ENCODE results near the gene PUM2.

The PUM2 gene

DNA sequence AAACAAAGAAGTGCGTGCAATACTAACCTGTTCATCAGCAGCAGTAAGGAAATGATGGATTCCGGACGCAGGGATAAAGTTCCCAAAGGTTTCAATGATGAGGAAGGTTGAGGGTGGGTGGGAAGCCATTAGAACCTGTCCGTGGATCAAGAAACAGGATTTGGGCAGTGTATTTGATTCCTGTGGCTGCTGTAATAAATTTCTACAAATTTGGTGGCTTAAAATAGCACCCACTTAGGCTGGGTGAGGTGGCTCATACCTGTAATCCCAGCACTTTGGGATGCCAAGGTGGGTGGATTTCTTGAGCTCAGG is 120.6 kb downstream of the PUM2 start:
- no peak for DNase-seq

DNA sequence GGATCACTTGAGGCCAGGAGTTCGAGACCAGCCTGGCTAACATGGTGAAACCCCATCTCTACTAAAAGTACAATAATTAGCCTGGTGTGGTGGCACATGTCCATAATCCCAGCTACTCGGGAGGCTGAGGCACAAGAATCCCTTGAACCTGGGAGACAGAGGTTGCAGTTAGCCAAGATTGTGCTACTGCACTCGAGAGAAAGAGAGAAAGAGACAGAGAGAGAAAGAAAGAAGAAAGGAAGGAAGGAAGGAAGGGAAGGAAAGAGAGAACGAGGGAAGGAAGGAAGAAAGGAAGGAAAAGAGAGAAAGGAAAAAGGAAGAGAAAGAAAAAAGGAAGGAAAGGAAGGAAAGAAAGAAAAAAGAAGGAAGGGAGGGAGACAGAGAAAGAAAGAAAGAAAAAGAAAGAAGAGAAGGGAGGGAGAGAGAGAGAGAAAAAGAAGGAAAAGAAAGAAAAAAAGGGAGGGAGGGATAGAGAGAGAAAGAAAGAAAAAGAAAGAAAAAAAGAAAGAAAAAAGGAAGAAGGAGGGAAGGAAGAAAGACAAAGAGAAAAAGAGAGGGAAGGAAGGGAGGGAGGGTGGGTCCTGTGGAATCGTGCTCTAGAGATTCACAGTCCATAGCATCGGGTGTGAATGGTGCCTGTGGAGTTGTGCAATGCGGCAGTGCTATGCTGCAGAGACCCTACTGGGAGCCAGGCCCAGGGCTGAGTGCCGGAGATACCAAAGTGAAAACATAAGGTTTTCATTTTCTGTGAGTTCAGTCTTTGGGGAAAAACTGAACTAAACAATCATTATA is 121.1 kb downstream of the PUM2 start:
- no peak for DNase-seq

DNA sequence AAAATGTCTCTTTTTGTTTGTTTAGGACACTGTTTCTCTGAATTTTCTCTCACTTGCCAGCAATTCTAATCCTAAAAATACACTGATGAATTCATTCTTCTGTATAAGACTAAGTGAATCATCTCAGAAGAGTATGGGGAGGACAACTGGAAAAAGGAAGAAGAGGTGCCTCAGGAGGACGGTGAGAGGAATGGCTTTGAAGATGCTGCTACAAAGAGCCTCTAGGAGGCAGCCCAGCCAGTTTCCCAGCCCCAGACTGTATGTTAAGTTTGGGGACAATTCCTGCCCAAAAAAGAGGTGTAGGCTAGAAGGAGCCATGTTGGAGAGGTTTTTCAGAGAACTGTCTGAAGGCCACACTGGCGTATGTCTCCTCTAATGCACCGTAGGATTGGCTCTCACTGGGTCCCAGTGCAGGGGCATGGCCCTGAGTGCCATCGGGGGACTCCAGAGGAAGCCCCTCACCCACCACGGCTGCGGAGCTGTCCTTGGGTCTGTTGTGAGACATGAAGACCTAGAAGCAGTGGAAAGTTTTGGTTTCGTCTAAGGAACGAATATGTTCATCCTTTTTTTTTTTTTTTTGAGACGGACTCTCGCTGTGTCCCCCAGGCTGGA is 122.6 kb downstream of the PUM2 start:
- DNase-seq, result no peak

DNA sequence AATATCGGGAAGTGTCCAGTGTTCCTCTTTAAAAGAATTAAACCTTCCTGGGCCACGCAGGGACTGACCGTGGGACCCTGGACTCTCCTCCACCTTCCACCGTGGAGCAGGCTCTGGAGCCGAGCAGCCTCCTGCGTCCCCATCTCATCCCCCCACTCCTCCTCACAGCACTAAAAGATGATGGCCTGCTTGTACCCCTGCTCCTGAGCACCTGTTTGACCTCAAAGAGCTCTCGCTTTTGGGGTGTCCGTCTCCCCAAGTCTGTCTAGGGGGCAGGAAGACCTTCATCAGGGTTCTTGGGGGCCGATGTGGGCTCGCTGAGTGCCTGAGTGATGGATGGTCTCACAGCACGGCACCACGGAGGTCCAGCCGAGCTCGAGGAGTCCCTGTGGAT is 124.5 kb downstream of the PUM2 start:
- no peak for DNase-seq

DNA sequence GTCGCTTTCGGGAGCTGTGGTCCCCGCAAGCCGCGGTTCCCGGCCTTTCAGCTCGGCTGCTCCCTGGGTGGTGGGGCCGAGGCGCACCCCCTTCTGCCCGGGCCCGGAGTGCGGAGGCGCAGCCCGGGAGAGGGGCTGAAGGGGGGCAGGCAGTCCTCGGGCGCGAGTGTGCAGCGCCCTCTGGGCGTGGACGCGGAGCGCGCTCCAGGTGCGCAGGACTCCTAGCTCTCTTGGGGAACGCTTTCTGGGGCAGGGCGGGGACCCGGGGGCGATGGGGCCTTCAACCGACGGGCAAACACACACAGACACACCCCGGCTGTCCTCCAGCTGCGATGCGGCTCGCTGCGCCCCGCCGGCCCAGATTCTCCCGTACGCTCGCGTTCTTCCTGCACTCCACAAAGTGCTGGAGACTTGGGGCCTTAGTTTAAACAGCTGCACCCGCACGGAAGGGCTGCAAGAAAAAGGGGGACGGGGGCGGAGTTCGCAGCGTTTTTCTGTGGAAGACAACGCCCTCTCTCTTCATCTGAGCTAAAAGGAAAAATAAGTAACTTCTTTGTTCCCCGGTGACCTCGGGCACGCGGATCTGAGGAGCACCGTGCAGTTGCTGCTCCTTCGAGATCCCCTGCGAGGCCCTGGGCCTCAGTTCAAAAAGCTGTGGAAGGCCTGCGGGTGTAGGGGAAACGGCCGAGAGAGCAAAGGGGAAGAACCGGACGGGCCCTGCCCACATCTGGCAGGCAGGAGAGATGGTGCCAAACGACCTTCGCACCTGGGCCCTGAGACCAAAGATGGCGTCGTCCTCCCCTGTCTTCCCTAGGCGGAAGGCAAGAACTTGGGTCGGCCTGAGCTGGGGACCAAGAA is 125.1 kb downstream of the PUM2 start:
- DNase-seq, result peak in 2 of 5 donors; percentile 10 to 43

DNA sequence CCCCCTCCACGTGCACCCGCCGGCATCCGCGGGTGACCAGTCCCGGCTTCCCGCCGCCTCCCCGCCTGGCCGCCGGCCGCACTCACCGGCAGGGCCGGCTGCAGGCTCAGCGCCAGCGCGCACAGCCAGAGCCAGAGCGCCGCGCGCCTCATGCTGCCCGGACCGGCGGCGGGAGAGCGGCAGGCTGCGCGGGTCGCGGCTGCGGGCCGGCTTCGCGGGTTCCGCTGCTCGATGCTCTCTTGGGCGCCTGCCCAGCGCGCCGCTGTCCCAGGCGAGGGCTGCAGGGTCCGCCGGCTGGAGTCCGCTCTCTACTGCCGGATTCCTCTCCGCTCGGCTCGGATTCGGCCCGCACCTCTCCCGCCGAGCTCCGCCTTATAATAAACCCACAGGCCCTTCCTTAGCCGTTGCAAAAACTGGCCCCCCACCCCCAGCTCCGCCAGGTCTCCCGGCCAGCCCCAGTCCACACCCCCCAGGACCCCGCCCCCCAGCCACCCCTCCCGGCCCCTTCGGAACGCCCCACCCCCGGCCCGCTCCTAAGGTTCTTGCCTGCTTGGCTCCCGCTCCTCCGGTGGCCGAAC is 125.8 kb downstream of the PUM2 start, which contains the start of gene SDC1:
SDC1 (minus strand) TSS at position 415 of the 578 bp plus-strand sequence; CDS start at position 152, 263 bp downstream.
- no peak for DNase-seq

DNA sequence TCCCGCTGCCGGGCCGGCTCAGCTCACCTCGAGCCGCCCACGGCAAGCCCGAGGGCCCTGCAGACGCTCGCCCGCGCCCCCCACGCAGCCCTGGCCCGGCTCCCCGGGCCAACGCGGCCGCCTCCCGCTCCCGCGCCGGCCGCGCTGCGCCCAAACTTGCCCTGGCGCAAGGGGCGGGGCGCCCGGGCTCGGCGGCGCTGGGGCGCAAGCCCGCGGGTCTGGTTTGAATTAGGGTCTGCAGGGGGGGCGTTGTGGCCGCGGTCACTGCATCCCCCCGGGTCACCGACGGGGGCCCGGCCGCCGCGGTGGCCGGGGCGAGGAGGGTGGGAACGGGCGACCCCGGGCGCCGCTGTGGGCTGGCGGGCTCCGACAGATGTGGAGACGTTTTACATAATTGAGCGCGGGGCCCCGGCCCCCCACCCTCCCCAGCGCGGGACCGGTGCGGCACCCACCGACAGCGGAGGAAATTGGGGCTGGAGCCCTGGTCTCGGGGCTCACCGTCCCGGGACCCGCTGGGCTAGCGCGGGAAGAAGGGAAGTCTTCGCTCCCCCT is 126.4 kb downstream of the PUM2 start:
- DNase-seq, result no peak

DNA sequence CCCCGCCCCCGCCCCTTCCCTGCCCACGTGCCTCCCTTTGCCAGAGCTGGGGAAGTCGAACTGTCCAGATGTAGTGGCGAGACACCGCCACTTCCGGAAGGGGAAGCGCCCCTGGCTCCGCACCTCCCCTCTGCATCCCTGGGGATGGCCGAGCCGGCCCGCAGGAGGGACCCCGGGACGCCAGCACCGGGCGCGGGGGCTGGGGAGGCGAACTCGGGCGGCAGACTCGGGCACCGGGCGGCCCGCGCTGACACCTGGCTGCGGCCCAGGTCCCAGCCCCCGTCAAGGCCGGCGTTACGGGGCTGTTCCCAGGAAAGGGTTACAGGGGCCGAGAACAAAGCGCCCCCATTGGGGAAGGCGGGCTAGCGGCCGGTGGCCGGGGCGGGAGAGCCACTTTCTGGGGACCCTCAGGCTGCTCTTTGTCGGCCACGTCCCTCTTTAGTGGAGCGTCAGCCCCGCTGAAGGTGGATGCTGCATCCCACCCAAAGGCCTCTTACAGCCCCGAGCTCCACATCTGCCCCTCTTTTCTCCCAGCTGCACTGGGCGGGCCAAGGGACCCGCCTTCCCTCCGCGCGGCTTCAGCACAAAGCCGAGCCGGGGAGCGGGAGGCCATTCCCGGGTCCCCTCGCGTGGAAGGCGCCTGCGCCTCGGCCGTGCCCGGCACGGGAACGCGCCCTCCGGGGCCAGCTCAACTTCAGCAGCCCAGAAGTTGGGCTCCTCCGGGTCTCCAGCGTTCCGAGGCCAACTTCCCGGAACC is 127.1 kb downstream of the PUM2 start:
- no peak for DNase-seq

DNA sequence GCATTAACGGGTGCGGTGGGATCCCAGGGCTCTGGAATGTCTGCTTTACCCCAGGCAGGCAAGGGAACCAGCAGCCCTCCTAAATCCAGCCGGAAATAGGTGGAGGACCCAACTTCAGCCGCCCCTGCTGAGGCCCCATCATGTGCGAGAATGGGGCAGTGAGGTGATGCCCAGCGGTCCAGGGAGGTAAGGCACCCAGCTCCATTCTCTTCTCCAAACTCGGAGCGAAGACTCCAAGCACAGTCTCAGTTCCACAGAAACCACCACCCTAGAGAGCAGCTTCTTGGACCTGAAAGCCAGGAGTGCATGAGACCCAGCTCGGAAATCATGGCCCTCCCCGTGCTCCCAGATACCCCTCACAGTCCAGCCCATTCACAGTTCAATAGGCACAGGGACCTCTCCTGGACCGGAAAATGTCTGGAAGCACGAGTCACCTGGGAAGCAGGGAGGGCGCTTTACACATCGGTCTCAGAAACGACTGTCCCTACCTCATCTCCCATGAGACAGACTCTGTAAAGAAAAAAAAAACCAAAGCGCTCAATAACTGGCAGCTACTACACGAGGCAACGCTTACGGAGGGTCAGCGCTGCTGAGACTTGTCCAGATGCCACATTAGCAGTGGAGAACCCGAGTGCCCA is 127.8 kb downstream of the PUM2 start:
- DNase-seq, result no peak

DNA sequence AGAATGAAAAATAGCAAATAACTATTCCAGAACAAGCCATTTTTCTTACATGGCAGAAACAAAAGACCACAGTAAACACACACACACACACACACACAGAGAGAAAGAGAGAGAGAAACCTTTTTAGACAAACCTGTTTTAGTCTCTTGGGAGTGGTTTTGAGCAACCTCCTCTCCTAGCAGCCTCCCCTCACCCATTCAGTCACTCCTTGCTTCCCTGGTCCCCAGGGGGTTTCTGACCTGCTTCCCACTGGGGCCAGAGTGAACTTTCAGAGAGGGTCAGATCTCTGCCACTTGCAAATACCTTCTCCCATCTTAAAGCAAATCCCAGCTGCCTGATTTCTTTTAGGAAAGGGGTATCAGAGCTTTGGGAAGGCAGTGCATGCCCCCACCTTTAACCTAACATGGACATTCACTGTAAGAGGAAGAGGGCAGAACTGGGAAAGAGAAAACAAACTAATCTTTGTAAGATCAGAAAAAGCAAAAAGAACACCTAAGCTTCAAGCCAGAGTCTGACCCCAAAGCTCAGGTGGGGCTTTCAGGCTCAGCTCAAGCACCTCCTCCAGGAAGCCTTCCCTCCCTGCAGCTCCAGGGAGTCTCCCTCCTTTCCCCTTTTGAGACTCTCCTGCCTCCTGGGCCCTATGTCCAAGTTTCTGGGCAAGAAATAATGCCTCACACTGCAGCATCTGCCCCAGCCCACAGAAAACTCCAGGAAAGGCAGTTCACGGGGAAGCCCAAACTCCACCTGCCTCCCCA is 128.5 kb downstream of the PUM2 start:
- no peak for DNase-seq

DNA sequence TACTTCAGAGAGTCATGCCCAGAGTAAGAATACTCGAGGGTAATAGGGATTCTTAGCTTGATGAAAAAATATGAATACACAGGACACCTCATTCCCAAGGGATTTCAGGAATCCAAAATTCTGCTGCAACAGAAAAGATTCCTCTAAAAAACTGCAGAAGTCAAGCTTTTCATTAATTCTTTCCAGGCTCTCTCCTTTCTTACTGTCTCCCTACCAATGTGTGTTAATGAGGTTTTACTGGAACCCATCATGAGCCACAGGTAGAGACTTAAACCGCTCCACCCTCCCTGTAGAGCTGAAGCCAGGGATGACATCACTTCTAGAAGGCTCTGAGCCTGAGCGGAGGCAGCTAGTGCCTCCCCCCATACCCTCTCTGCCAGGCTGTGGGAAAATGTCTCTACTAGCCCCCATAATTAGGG is 129.1 kb downstream of the PUM2 start:
- DNase-seq, result no peak

DNA sequence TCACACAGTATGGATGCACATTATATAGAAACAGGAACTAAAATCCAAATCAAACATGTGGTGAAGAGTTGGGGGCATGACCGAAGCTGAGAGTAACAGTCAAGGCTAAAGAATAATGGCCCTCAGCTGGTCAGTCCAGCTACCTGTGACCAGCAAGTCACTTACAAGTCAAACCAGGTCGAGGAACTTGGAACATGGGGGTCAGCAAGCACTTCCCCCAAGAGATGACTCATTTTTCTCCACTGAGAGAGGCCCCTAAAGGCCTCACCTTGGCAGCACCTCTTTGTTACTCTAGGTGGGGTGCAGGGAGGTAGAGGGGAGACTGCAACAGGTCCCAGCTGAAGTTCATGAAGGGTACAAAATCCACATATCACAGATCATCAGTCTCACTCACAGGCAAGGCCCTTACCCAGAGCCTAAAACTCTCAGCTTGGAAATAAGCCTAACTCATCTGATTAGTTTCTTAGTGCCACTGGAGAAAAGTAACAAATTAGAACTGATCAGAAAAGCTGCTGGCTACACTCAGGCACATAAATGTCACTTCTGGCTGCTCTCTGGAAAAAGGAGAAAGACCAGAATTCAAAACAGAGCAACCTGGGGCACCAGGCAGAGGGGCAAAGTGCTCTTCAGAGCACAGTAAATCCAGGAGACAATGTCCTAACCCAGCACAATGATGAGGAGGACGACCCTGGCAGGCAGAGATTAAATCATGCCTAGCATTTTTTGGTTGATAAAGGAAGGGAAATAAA is 129.7 kb downstream of the PUM2 start:
- no peak for DNase-seq

DNA sequence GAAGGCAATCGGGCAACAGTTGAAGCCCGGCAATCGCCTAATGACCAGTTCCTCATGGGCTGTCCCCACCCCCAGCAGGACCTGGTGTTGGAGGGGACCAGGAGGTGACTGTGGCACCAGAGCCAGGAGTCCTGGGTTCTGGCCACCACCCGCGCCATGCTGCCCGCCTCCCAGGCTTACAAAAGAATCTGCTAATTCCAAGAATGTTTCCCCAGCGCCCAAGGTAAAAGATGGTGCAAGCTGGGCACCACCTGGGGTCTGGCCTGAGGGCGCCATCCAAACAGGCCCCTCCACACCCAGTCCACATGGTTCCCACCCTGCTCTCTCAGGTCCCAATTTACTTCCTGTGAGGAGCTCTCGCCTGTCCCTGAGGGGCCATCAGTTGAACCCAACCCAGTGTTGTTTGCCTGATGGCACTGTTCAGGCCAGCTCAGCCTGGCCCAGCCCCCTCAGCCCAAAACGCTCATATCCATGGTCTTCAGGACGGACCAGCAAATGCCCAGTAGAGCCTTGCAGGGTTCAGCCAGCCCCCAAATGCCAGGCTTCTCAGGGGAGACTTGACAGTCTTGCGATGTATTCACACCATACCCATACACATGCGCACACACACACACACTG is 130.8 kb downstream of the PUM2 start:
- DNase-seq, result no peak

DNA sequence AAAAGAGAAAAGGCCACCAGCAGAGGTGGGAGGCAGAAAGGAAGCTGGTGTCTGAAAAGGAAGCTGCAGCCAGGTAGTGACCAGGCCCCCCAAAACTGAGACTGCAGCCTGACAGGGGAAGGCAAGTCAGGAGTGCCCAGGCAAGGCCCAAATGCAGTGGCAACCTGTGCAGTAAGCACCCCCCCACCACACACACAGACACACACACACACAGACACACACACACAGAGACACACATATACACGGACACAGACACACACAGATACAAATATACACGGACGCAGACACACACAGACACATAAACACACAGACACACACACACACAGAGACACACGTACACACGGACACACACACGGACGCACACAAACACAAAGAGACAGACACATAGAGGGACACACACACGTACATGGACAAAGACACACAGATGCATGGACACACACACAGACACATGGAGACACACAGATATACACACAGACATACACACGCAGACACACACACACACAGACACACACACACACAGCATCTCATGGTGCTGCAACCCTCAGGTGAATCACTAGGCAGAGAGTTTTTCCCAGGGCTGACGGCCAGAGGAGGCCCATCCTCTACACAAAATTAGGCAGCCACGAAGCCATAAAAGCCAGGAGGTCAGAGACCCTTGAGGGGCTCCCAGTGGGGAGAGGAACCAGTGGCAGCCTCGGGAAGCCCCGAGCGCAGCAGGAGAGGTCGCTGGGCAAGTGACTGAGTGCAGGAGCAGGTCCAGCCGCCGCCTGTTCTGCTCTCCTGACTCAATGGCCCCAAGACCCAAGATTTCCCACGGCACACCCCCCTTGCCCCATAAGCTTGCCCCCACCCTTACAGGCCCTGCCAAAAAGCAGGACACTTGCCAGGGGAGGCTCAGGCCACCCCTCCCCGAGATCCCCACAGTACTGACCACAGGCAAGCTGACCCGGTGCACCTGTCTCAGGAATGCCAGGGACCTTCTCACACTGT is 132.0 kb downstream of the PUM2 start:
- no peak for DNase-seq

DNA sequence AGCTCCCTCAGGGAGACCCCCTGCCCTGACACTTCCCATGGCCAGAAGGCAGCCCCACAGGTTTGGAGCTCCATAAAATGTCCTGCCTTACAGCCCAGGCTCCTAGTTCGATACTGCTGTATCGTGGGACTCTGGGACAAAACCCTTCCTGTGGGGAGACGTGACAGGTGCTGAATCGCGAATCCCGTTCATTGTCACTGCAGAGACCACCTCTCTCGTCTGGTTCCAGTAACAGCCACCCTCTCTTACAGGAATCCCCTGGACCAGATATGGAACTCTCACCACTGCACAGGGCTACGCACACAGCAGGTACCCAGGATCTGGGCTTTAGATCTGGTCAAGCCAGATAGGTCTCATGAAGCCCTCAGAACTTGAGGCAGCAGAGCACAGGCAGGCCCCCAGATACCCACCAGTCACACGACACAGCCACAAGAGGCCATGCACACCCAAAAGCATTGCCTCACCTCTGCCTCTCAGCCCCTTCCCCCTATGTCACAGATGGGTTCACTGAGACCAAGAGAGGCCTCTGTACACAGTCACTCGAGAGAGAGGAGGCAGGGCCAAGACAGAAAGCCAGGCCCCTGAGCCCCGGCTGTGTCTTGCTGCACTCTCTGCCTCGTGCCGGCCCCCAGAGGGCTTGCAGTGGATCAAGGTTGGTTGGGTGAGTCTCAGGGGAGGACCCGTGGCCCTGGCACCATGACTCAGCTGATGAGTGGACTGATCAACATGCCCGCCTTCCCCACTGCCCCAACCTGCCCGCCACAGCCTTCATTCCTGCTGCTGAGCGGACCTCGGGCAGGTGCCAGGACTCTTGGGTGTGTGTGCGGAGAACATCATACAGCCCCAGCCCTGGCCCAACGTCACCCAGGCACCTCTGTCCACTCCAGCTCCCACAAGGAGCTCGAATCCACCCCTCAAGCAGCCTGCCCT is 133.3 kb downstream of the PUM2 start:
- no peak for DNase-seq

DNA sequence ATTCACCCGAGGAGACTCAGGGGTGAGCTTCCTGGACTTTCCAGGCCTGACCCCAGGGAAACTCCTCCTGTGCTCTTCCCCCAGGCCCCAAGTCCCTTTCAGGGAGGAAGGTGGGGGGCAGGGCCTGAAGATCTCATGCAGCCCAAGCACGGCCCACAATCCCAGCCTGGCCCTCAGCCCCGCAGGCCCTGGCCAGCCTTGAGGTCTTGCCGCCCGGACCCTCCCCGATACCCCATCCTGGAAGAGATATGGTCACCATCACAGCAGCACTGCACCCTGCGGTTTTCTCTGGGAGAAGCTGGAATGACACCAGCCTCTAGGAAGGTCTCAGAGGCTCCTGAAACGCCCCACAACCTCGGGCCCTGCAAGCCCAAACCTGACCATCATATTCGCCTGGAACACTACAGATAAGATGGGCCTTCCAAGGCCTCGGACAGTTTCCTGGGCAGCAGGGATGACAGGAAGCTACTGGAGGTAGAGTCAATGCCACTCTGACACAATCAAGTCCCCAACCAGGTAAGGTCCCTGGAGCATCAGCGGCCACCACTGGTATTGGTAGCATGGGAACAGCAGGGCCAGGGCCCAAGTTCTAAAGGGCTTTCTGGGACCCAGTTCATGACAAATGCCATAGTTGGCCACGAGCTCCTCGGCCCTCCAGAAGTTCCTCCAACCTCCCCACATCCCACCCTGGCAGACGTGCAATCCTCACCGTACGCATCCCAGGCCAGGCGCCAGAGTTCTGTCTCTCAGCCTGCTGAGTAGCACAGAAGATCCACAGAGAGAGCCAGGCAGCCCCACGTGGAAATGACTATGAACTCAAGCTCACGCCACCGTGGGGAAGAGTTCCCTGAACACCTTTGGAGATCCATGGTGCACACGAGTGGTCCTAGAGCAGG is 134.3 kb downstream of the PUM2 start:
- DNase-seq, result no peak

Data from T-helper 1 cell (primary cell).